ENCODE results near the gene ELMO1.

Gene ELMO1

GRCh38 chr7:36823353-36823752, 625.3 kb downstream of the ELMO1 start:
- no peak for DNase-seq (ENCODE audit: low spot score)

GRCh38 chr7:36821617-36822016, 627.0 kb downstream of the ELMO1 start:
- no peak for DNase-seq (ENCODE audit: low spot score)

- DNase-seq (ENCODE audit: low spot score), result no peak
These were observed 628.0 kb downstream of the ELMO1 start for GRCh38 chr7:36820527-36821170.

- DNase-seq (ENCODE audit: low spot score), result no peak
These were observed 629.0 kb downstream of the ELMO1 start for GRCh38 chr7:36819639-36820038.

- DNase-seq (ENCODE audit: low spot score), result no peak
These were observed 634.4 kb downstream of the ELMO1 start for GRCh38 chr7:36814311-36814710.

- no peak for DNase-seq (ENCODE audit: low spot score)
These were observed 636.9 kb downstream of the ELMO1 start for GRCh38 chr7:36811807-36812206.

- DNase-seq (ENCODE audit: low spot score), result no peak
These were observed 638.2 kb downstream of the ELMO1 start for GRCh38 chr7:36810489-36810888.

GRCh38 chr7:36810032-36810431, 638.6 kb downstream of the ELMO1 start:
- DNase-seq (ENCODE audit: low spot score), result no peak

GRCh38 chr7:36809510-36809909, 639.2 kb downstream of the ELMO1 start:
- DNase-seq (ENCODE audit: low spot score), result no peak

- DNase-seq (ENCODE audit: low spot score), result no peak
These were observed 639.6 kb downstream of the ELMO1 start for GRCh38 chr7:36809086-36809485.

- no peak for DNase-seq (ENCODE audit: low spot score)
These were observed 641.8 kb downstream of the ELMO1 start for GRCh38 chr7:36806891-36807290.

Measured in HuH-7.5 (cell line).